Astrocyte (in vitro differentiated cells and primary cell): ENCODE results near the gene MTMR4. TPM values are rescaled to one million over a fixed set of nuclear protein-coding genes. Genes with fewer than 3 reads are reported as not detected.
A peak's percentile ranks its signal among the peaks of the same experiment; 100 is the strongest.

Source experiments
- DNase-seq: peaks from one replicate; pipeline ENCODE4 v3.0.0-alpha.2; 2010; ENCODE audit warnings: low read depth
- FAIRE-seq: peaks from 2 replicates; lab custom pipeline; 2011; peaks lifted over from hg19 to GRCh38; lab: Jason Lieb, UNC
- H2AFZ ChIP-seq: 2 replicates; pipeline ENCODE4 v1.6.0; 2012; ENCODE audit warnings: low read depth, low read length, inconsistent platforms
- H3K27ac ChIP-seq: 2 replicates; pipeline ENCODE4 v1.5.1; 2011; ENCODE audit warnings: low read depth, low read length, inconsistent platforms
- H3K27me3 ChIP-seq: 2 replicates; pipeline ENCODE4 v1.6.0; 2011; ENCODE audit warnings: low read length, inconsistent platforms; ENCODE audit not compliant: insufficient read depth
- H3K36me3 ChIP-seq: 2 replicates; pipeline ENCODE4 v1.5.1; 2011; ENCODE audit warnings: low read length, inconsistent platforms; ENCODE audit not compliant: insufficient read depth
- H3K4me1 ChIP-seq: 2 replicates; pipeline ENCODE4 v1.5.1; 2011; ENCODE audit warnings: low read length, inconsistent platforms; ENCODE audit not compliant: insufficient read depth
- H3K4me2 ChIP-seq: 2 replicates; pipeline ENCODE4 v1.6.0; 2012; ENCODE audit warnings: low read length, inconsistent platforms
- H3K4me3 ChIP-seq: 2 replicates; pipeline ENCODE4 v1.5.1; 2011; ENCODE audit warnings: low read depth, mild to moderate bottlenecking, low read length, inconsistent platforms; ENCODE audit not compliant: insufficient read depth
- H3K79me2 ChIP-seq: 2 replicates; pipeline ENCODE4 v1.6.0; 2012; ENCODE audit warnings: mild to moderate bottlenecking, low read length, inconsistent platforms; ENCODE audit not compliant: insufficient read depth
- H3K9ac ChIP-seq: 2 replicates; pipeline ENCODE4 v1.6.0; 2012; ENCODE audit warnings: mild to moderate bottlenecking, low read length, inconsistent platforms
- H3K9me3 ChIP-seq: 2 replicates; pipeline ENCODE4 v1.5.1; 2012; ENCODE audit warnings: low read depth, mild to moderate bottlenecking, low read length, inconsistent platforms; ENCODE audit not compliant: insufficient read depth
- H4K20me1 ChIP-seq: 2 replicates; pipeline ENCODE4 v1.6.0; 2012; ENCODE audit warnings: low read length, inconsistent platforms; ENCODE audit not compliant: insufficient read depth
- H3K27ac Mint-ChIP-seq: one replicate; pipeline ENCODE4 v1.8.0; 2021; ENCODE audit warnings: mild to moderate bottlenecking, mixed read lengths; ENCODE audit not compliant: unreplicated experiment
- H3K27me3 Mint-ChIP-seq: one replicate; pipeline ENCODE4 v1.8.0; 2021; ENCODE audit warnings: low read depth, mixed read lengths; ENCODE audit not compliant: unreplicated experiment
- H3K36me3 Mint-ChIP-seq: one replicate; pipeline ENCODE4 v1.8.0; 2021; ENCODE audit warnings: low read depth, mixed read lengths; ENCODE audit not compliant: unreplicated experiment
- H3K4me1 Mint-ChIP-seq: one replicate; pipeline ENCODE4 v1.8.0; 2021; ENCODE audit warnings: low read depth, mixed read lengths; ENCODE audit not compliant: unreplicated experiment
- H3K4me3 Mint-ChIP-seq: one replicate; pipeline ENCODE4 v1.8.0; 2021; ENCODE audit warnings: mild to moderate bottlenecking, moderate library complexity, mixed read lengths; ENCODE audit not compliant: unreplicated experiment
- H3K9me3 Mint-ChIP-seq: one replicate; pipeline ENCODE4 v1.8.0; 2021; ENCODE audit warnings: mild to moderate bottlenecking, mixed read lengths; ENCODE audit not compliant: unreplicated experiment
- CTCF ChIP-seq: IDR thresholded peaks from 2 replicates; pipeline ENCODE4 v1.5.1; 2011; ENCODE audit warnings: low read depth, mild to moderate bottlenecking, inconsistent platforms, low read length, moderate library complexity; ENCODE audit not compliant: insufficient read depth
- EZH2 ChIP-seq: IDR thresholded peaks from 2 replicates; pipeline ENCODE4 v1.6.1; 2012; ENCODE audit warnings: mild to moderate bottlenecking, low read length, inconsistent platforms; ENCODE audit not compliant: insufficient read depth
- total RNA-seq: library from RNA; stranded (reverse); gene quantifications from 2 replicates; pipeline ENCODE4 v1.2.1, GENCODE V29; 2021

MTMR4 gene
- total RNA-seq, 1 donor from 2014 or later: 17.6 TPM

DNA sequence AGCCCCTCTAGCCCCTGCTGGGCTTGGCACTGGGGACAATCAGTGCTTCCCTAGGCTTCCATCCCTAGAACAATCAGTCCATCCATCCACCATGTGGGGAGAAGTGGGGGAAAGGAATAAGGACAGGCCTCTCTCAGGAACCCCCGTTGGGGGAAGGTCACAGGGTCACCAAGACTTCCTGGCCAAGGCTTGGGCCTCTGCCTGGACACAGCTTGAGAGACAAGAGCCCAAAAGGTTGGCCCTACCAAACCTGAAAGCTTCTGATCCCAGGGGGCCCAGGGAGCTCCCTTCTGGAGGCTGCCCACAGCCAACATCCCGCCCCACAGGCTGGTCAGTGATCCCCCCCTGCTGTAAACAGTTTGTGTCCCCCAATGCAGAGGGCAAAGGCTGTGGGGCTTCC lies 16.2 kb upstream of the MTMR4 start:
- Histone ChIP-seq H3K27ac (no peak overlapping the region), H3K4me3 (no peak overlapping the region), H4K20me1 (no peaks in the 10 kb centered on the region), H3K4me1 (peaks cover 39% of the 10 kb centered on the region), H2AFZ (no peak overlapping the region), H3K4me2 (no peak overlapping the region), H3K79me2 (no peaks in the 10 kb centered on the region), H3K9me3 (no peaks in the 10 kb centered on the region), H3K27me3 (peaks cover 12% of the 10 kb centered on the region), H3K9ac (no peak overlapping the region), H3K36me3 (no peaks in the 10 kb centered on the region)
- H3K9me3 Mint-ChIP-seq: no peaks in the 10 kb centered on the region
- FAIRE-seq: no peak
- peaks cover 38% of the 10 kb centered on the region for H3K27me3 Mint-ChIP-seq
- no peak for DNase-seq
- TF ChIP-seq CTCF (no peak), EZH2 (no peak)
- H3K27ac Mint-ChIP-seq: no peak overlapping the region
- no peaks in the 10 kb centered on the region for H3K36me3 Mint-ChIP-seq
- peak overlapping the region; percentile 60 for H3K4me3 Mint-ChIP-seq
- peaks cover 38% of the 10 kb centered on the region for H3K4me1 Mint-ChIP-seq

DNA sequence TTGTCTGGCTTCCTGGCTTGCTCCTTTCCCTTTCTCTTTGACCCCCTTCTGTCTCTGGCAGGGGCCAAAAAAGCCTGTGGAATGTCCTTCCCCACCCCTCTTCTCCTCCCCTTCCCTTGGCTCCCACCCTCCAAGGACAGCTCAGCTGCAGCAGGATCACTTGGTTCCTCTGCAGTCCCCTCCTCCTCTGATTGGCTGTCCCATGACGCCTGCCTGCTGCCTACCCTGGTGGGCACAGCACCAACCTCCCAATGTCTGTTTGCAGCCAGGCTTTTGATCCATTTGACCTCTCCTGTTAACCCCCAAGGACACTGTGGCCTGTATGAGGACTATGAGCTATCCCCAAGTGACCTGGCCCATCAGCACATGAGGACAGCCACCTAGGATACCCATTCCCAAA lies 14.8 kb upstream of the MTMR4 start:
- peaks cover 2% of the 10 kb centered on the region for H3K9me3 Mint-ChIP-seq
- no peaks in the 10 kb centered on the region for H4K20me1 ChIP-seq
- H3K27me3 ChIP-seq: peaks cover 12% of the 10 kb centered on the region
- H3K36me3 ChIP-seq: no peaks in the 10 kb centered on the region
- peaks cover 41% of the 10 kb centered on the region for H3K4me1 ChIP-seq
- TF ChIP-seq EZH2: no peak
- DNase-seq: no peak
- no peak overlapping the region for H3K4me3 ChIP-seq
- H3K79me2 ChIP-seq: no peaks in the 10 kb centered on the region
- H3K36me3 Mint-ChIP-seq: no peaks in the 10 kb centered on the region
- no peak overlapping the region for H3K27ac ChIP-seq
- H3K9ac ChIP-seq: no peak overlapping the region
- FAIRE-seq: no peak
- H3K27ac Mint-ChIP-seq: peak overlapping the region; percentile 53
- H3K9me3 ChIP-seq: no peaks in the 10 kb centered on the region
- no peak overlapping the region for H2AFZ ChIP-seq
- H3K27me3 Mint-ChIP-seq: peaks cover 38% of the 10 kb centered on the region
- H3K4me3 Mint-ChIP-seq: peak overlapping the region; percentile 40
- H3K4me2 ChIP-seq: no peak overlapping the region
- peaks cover 35% of the 10 kb centered on the region for H3K4me1 Mint-ChIP-seq

DNA sequence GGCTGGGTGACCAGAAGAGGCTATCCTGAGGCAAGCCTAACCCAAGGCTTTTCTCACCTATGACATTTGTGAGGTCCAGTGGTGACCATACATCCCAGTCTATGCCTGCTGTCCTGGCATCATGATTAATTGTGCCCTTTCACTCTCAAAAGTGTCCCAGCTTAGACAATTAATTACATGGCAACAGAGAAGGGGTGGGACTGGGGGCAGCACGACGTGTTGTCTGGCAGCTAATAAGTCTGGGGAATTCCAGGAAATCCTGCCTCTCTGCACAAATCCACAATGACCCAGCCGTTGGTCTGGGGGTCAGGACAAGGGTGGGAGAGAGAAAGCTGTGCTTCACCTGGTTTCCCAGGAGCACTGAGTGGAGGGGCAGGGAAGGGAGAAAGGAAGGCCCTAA lies 14.0 kb upstream of the MTMR4 start:
- TF ChIP-seq EZH2 (no peak), CTCF (no peak)
- no peak overlapping the region for H3K27ac Mint-ChIP-seq
- Histone ChIP-seq H3K9me3 (no peaks in the 10 kb centered on the region), H2AFZ (no peak overlapping the region), H3K27ac (no peak overlapping the region), H3K9ac (no peak overlapping the region), H3K4me3 (no peak overlapping the region), H4K20me1 (no peaks in the 10 kb centered on the region), H3K4me1 (peaks cover 41% of the 10 kb centered on the region), H3K27me3 (peaks cover 12% of the 10 kb centered on the region), H3K36me3 (no peaks in the 10 kb centered on the region), H3K4me2 (no peak overlapping the region), H3K79me2 (no peaks in the 10 kb centered on the region)
- H3K27me3 Mint-ChIP-seq: peaks cover 33% of the 10 kb centered on the region
- peaks cover 2% of the 10 kb centered on the region for H3K9me3 Mint-ChIP-seq
- H3K4me1 Mint-ChIP-seq: peaks cover 35% of the 10 kb centered on the region
- FAIRE-seq (no peak), DNase-seq (no peak)
- H3K36me3 Mint-ChIP-seq: no peaks in the 10 kb centered on the region
- H3K4me3 Mint-ChIP-seq: no peak overlapping the region
